B cell (primary cell): ENCODE data around the gene APRT. TPM values are rescaled to one million over a fixed set of nuclear protein-coding genes. Genes with fewer than 3 reads are reported as not detected.

ENCODE experiments used
- ATAC-seq: fragments of 200-7000 bp; cut with Tn5 transposase; one replicate; pipeline ENCODE4 v1.10.0; 2021; ENCODE audit warnings: low read depth, mild to moderate bottlenecking, moderate number of reproducible peaks, moderate library complexity
- CTCF ChIA-PET: fragments of 350-600 bp; sonication (Branson Sonifier 250); formaldehyde crosslinking; loops from one replicate; lab custom pipeline; 2021; ENCODE audit warnings: antibody characterized with exemption, inconsistent platforms; lab: Charles Lee
- POLR2A ChIA-PET: fragments of 350-600 bp; sonication (Branson Sonifier 250); formaldehyde crosslinking; loops from one replicate; lab custom pipeline; 2021; ENCODE audit warnings: antibody characterized with exemption; lab: Charles Lee
- DNase-seq: peaks from one replicate; pipeline ENCODE4 v3.0.0; 2013
- H2AFZ ChIP-seq: 2 replicates; pipeline ENCODE4 v1.6.1; 2012; ENCODE audit warnings: mild to moderate bottlenecking, low read depth, low read length; ENCODE audit not compliant: insufficient read depth, poor library complexity, severe bottlenecking
- H3K27ac ChIP-seq, 2 donors: 1 replicate in 1 of 2; 2 replicates in 1 of 2; pipeline ENCODE4 v1.5.1; 2012 to 2013; ENCODE audit warnings: low read length in 2 of 2, mild to moderate bottlenecking in 2 of 2, moderate library complexity in 1 of 2
- H3K27me3 ChIP-seq, 4 experiments: fragments of 200-600 bp in 1 of 4; sonication (generic) in 1 of 4; replicated peaks in 1 of 4; 1 replicate in 2 of 4; 2 replicates in 2 of 4; pipeline versions ENCODE4 v1.6.1 to v1.7.0; 2013 to 2016; ENCODE audit warnings: low read length in 3 of 4, mild to moderate bottlenecking in 2 of 4, mixed read lengths in 1 of 4, moderate library complexity in 1 of 4; ENCODE audit not compliant: insufficient read depth in 4 of 4, control insufficient read depth in 3 of 4; ENCODE audit errors: control extremely low read depth in 1 of 4
- H3K36me3 ChIP-seq, 2 experiments: replicated peaks in 1 of 2; 1 replicate in 1 of 2; 2 replicates in 1 of 2; pipeline versions ENCODE4 v1.6.1 to v1.7.1; 2013; ENCODE audit warnings: low read length in 1 of 2; ENCODE audit not compliant: insufficient read depth in 2 of 2, control insufficient read depth in 1 of 2; ENCODE audit errors: control extremely low read depth in 1 of 2, extremely low read depth in 1 of 2
- H3K4me1 ChIP-seq, 2 donors: fragments of 200-600 bp in 1 of 2; sonication (generic) in 1 of 2; 1 replicate in 1 of 2; 2 replicates in 1 of 2; pipeline versions ENCODE4 v1.5.1 to v1.6.1; 2013 to 2017; ENCODE audit warnings: low read length in 2 of 2; ENCODE audit not compliant: control insufficient read depth in 2 of 2, insufficient read depth in 2 of 2
- H3K4me2 ChIP-seq: replicated peaks from 2 replicates; pipeline ENCODE3; 2012; ENCODE audit warnings: mild to moderate bottlenecking, low read depth, low read length; ENCODE audit not compliant: poor library complexity, severe bottlenecking
- H3K4me3 ChIP-seq, 5 experiments: fragments of 200-600 bp in 1 of 5; sonication (generic) in 1 of 5; 1 replicate in 3 of 5; 2 replicates in 2 of 5; pipeline versions ENCODE4 v1.5.1 to v1.7.0; 2011 to 2016; ENCODE audit warnings: low read length in 4 of 5, mild to moderate bottlenecking in 4 of 5, low read depth in 2 of 5, control low read depth in 1 of 5, moderate library complexity in 1 of 5; ENCODE audit not compliant: insufficient read depth in 1 of 5; ENCODE audit errors: control extremely low read depth in 1 of 5, extremely low read depth in 1 of 5
- H3K79me2 ChIP-seq: fragments of 200-600 bp; sonication (generic); one replicate; pipeline ENCODE4 v1.6.0; 2016; ENCODE audit warnings: low read length; ENCODE audit not compliant: control insufficient read depth, insufficient read depth
- H3K9ac ChIP-seq: fragments of 200-600 bp; sonication (generic); 2 replicates; pipeline ENCODE4 v1.6.1; 2017; ENCODE audit warnings: mild to moderate bottlenecking, low read length, moderate library complexity
- H3K9me3 ChIP-seq, 3 donors: one replicate each; pipeline versions ENCODE4 v1.6.1 to v1.7.1; 2013; ENCODE audit warnings: low read length in 2 of 3; ENCODE audit not compliant: control insufficient read depth in 2 of 3, insufficient read depth in 1 of 3; ENCODE audit errors: control extremely low read depth in 1 of 3
- H4K20me1 ChIP-seq: 2 replicates; pipeline ENCODE4 v1.6.0; 2012; ENCODE audit warnings: mild to moderate bottlenecking, low read length; ENCODE audit not compliant: insufficient read depth, control insufficient read depth, poor library complexity, severe bottlenecking
- H3K27ac Mint-ChIP-seq: one replicate; pipeline ENCODE4 v1.8.0; 2021; ENCODE audit warnings: mixed read lengths
- H3K27me3 Mint-ChIP-seq: one replicate; pipeline ENCODE4 v1.8.0; 2021; ENCODE audit warnings: mixed read lengths
- H3K4me1 Mint-ChIP-seq: one replicate; pipeline ENCODE4 v1.8.0; 2021; ENCODE audit warnings: mixed read lengths
- H3K4me3 Mint-ChIP-seq: one replicate; pipeline ENCODE4 v1.8.0; 2021; ENCODE audit warnings: mixed read lengths
- H3K9me3 Mint-ChIP-seq: one replicate; pipeline ENCODE4 v1.8.0; 2022; ENCODE audit warnings: mixed read lengths; ENCODE audit not compliant: insufficient read depth
- EZH2 ChIP-seq: IDR thresholded peaks from 2 replicates; pipeline ENCODE4 v1.6.1; 2012; ENCODE audit warnings: borderline replicate concordance, low read depth, mild to moderate bottlenecking, moderate library complexity, low read length; ENCODE audit not compliant: insufficient read depth, poor library complexity, severe bottlenecking
- WGBS: methylation state at CpG from one replicate; pipeline ENCODE4 v1.1.5; 2013; ENCODE audit warnings: missing lambda C conversion rate; ENCODE audit not compliant: insufficient coverage; 5-methylcytosine and 5-hydroxymethylcytosine counted together
- intact Hi-C: fragments of 100-400 bp; cut with micrococcal nuclease; formaldehyde crosslinking; loops from one replicate; pipeline ENCODE4 v1.10.0; 2022
- polyA plus RNA-seq: library from polyadenylated mRNA; depleted of rRNA; stranded (reverse); fragments of >200 nt; gene quantifications from 2 replicates; pipeline ENCODE4 v1.2.3, GENCODE V29; 2012
- total RNA-seq, 2 donors: library from RNA; stranded (reverse); fragments of 120-200 nt in 1 of 2; gene quantifications; 1 replicate in 1 of 2; 2 replicates in 1 of 2; pipeline versions ENCODE4 v1.2.3 to v1.2.4, GENCODE V29; 2013 to 2022
- TF ChIP-seq, protein P1 (sequence below): fragments of 200-600 bp; IDR thresholded peaks from one replicate; pipeline ENCODE4 v1.8.0; 2022; ENCODE audit warnings: antibody characterized with exemption, mild to moderate bottlenecking

APRT gene
- total and polyA plus RNA-seq, 2 donors (not counting 1 experiment from before 2014, with no cell fraction given) = 124 to 161 TPM

DNA sequence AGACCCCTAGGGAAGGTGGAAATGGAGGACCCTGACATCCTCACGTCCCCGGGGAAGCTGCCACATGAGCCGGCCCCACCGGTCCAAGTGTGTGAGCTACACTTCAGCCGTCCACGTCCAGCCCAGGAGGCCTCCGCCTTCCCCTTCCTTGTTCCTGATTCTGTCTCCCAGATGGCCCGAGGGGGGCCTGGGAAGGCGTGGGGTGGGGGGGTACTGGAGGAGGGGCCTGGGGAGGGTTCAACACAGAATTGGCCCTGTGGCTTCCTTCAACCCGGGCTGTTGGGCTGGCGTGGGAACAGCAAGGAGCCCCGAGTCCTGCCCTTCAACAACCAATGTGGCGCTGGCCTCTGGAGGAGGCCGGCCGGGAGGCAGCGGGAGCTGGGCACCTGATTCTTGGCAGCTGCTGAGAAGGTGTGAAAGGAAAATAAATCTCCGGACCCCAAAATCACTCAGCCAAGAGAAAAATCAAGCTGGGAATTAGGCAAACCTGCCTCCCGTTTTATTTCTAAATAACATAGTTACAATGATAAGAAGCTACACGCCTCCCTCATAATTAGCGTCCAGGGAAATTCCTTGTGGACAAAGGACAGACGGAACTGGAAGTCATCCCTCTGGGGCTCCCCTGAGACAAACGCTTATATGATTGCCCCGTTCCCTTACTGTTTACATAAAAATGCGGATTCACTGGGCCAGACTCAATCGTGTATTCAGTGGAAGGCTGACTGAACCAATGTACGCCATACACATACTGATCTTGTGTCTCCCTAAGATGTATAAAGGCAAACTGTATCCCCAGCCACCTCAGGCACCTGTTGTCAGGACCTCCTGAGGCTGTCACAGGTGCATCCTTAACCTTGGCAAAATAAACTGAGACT lies 1.8 kb upstream of the APRT start:
- POLR2A ChIA-PET = interaction anchor here (0.7 to 2.3 kb wide), 4 partner anchors 10 to 1050 kb away, joined by 3 to 11 read pairs (median 6); partner anchors contain the start of genes CDT1, GALNS, TRAPPC2L and ZNF778
- peaks cover 15% of the 10 kb centered on the region for H3K79me2 ChIP-seq
- intact Hi-C loops = no loop called here
- no peaks in the 10 kb centered on the region for H3K9me3 Mint-ChIP-seq
- no peaks in the 10 kb centered on the region for H3K27me3 Mint-ChIP-seq
- peaks cover 19% of the 10 kb centered on the region for H3K4me1 Mint-ChIP-seq
- DNase-seq = no peak
- H3K27ac ChIP-seq = no peak overlapping the region
- WGBS = 91% methylated on average over 9 of the region's 26 CpGs
- H3K27me3 ChIP-seq = no peaks in the 10 kb centered on the region
- peak overlapping the region; percentile 46 for H3K4me3 Mint-ChIP-seq
- H3K36me3 ChIP-seq = peaks cover 0 to 16% of the 10 kb centered on the region in 2 experiments
- no peaks in the 10 kb centered on the region for H3K9me3 ChIP-seq
- H3K27ac Mint-ChIP-seq = no peak overlapping the region
- no peak overlapping the region for H3K4me2 ChIP-seq
- H4K20me1 ChIP-seq = peaks cover 24% of the 10 kb centered on the region
- H3K4me3 ChIP-seq = no peak overlapping the region
- CTCF ChIA-PET = interaction anchor here (1.4 to 3.9 kb wide), 6 partner anchors 32 to 475 kb away, joined by 3 to 21 read pairs (median 6); partner anchors contain the start of genes GALNS and TRAPPC2L
- no peak overlapping the region for H2AFZ ChIP-seq
- no peak for TF ChIP-seq EZH2
- TF ChIP-seq, protein P1, sequence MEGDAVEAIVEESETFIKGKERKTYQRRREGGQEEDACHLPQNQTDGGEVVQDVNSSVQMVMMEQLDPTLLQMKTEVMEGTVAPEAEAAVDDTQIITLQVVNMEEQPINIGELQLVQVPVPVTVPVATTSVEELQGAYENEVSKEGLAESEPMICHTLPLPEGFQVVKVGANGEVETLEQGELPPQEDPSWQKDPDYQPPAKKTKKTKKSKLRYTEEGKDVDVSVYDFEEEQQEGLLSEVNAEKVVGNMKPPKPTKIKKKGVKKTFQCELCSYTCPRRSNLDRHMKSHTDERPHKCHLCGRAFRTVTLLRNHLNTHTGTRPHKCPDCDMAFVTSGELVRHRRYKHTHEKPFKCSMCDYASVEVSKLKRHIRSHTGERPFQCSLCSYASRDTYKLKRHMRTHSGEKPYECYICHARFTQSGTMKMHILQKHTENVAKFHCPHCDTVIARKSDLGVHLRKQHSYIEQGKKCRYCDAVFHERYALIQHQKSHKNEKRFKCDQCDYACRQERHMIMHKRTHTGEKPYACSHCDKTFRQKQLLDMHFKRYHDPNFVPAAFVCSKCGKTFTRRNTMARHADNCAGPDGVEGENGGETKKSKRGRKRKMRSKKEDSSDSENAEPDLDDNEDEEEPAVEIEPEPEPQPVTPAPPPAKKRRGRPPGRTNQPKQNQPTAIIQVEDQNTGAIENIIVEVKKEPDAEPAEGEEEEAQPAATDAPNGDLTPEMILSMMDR = no peak
- ATAC-seq = no peak
- H3K9ac ChIP-seq = no peak overlapping the region
- H3K4me1 ChIP-seq = peaks cover 11 to 27% of the 10 kb centered on the region in 2 donors
